ENCODE measurements around the gene GPR150.

Gene GPR150

GRCh38 chr5:95652849-95653248 lies 33.0 kb downstream of the GPR150 start:
- Histone ChIP-seq H3K9ac (ENCODE audit: low read depth, low read length) (no peak overlapping the region), H3K9me3 (ENCODE audit: control insufficient read depth, insufficient read depth, low read length) (no peaks in the 10 kb centered on the region), H3K4me1 (ENCODE audit: insufficient read depth, low read length) (0 out of 2 replicates have a peak, but pooled peaks cover under 1% of the 10 kb centered on the region), H3K36me3 (ENCODE audit: insufficient read depth, low read length) (no peaks in the 10 kb centered on the region)

- Histone ChIP-seq H3K9me3 (ENCODE audit: control insufficient read depth, insufficient read depth, low read length) (no peaks in the 10 kb centered on the region), H3K9ac (ENCODE audit: low read depth, low read length) (no peak overlapping the region), H3K36me3 (ENCODE audit: insufficient read depth, low read length) (no peaks in the 10 kb centered on the region), H3K4me1 (ENCODE audit: insufficient read depth, low read length) (no peaks in the 10 kb centered on the region)
Measured at GRCh38 chr5:95654196-95654595, 34.3 kb downstream of the GPR150 start.

GRCh38 chr5:95655575-95655974 lies 35.7 kb downstream of the GPR150 start:
- Histone ChIP-seq H3K36me3 (ENCODE audit: insufficient read depth, low read length) (no peaks in the 10 kb centered on the region), H3K9ac (ENCODE audit: low read depth, low read length) (no peak overlapping the region), H3K9me3 (ENCODE audit: control insufficient read depth, insufficient read depth, low read length) (no peaks in the 10 kb centered on the region), H3K4me1 (ENCODE audit: insufficient read depth, low read length) (no peaks in the 10 kb centered on the region)

GRCh38 chr5:95660060-95660459 lies 40.2 kb downstream of the GPR150 start:
- Histone ChIP-seq H3K9me3 (ENCODE audit: control insufficient read depth, insufficient read depth, low read length) (no peaks in the 10 kb centered on the region), H3K4me1 (ENCODE audit: insufficient read depth, low read length) (peaks cover 4% of the 10 kb centered on the region; the same call in 1 of the 2 replicates), H3K36me3 (ENCODE audit: insufficient read depth, low read length) (no peaks in the 10 kb centered on the region), H3K9ac (ENCODE audit: low read depth, low read length) (no peak overlapping the region)

- no peaks in the 10 kb centered on the region for H3K36me3 ChIP-seq (ENCODE audit: insufficient read depth, low read length)
- no peaks in the 10 kb centered on the region for H3K9me3 ChIP-seq (ENCODE audit: control insufficient read depth, insufficient read depth, low read length)
- no peak overlapping the region for H3K9ac ChIP-seq (ENCODE audit: low read depth, low read length)
- H3K4me1 ChIP-seq (ENCODE audit: insufficient read depth, low read length) = peaks cover 4% of the 10 kb centered on the region; the same call in 1 of the 2 replicates
Measured at GRCh38 chr5:95662946-95663345, 43.1 kb downstream of the GPR150 start.

GRCh38 chr5:95664204-95664786 lies 44.4 kb downstream of the GPR150 start:
- Histone ChIP-seq H3K36me3 (ENCODE audit: insufficient read depth, low read length) (no peaks in the 10 kb centered on the region), H3K9me3 (ENCODE audit: control insufficient read depth, insufficient read depth, low read length) (no peaks in the 10 kb centered on the region), H3K4me1 (ENCODE audit: insufficient read depth, low read length) (peaks cover 4% of the 10 kb centered on the region; the same call in 1 of the 2 replicates), H3K9ac (ENCODE audit: low read depth, low read length) (no peak overlapping the region)

GRCh38 chr5:95667061-95667618 lies 47.3 kb downstream of the GPR150 start:
- Histone ChIP-seq H3K9me3 (ENCODE audit: control insufficient read depth, insufficient read depth, low read length) (no peaks in the 10 kb centered on the region), H3K36me3 (ENCODE audit: insufficient read depth, low read length) (no peaks in the 10 kb centered on the region)

GRCh38 chr5:95667678-95668077 lies 47.8 kb downstream of the GPR150 start:
- H3K4me1 ChIP-seq (ENCODE audit: insufficient read depth, low read length) = peaks cover 4% of the 10 kb centered on the region; the same call in 1 of the 2 replicates
- no peaks in the 10 kb centered on the region for H3K9me3 ChIP-seq (ENCODE audit: control insufficient read depth, insufficient read depth, low read length)
- no peak overlapping the region for H3K9ac ChIP-seq (ENCODE audit: low read depth, low read length)
- H3K36me3 ChIP-seq (ENCODE audit: insufficient read depth, low read length) = no peaks in the 10 kb centered on the region

More at GRCh38 chr5:95667061-95667618, 47.3 kb downstream of the GPR150 start:
- H3K9ac ChIP-seq (ENCODE audit: low read depth, low read length) = no peak overlapping the region
- peaks cover 4% of the 10 kb centered on the region; the same call in 1 of the 2 replicates for H3K4me1 ChIP-seq (ENCODE audit: insufficient read depth, low read length)

- no peaks in the 10 kb centered on the region for H3K36me3 ChIP-seq (ENCODE audit: insufficient read depth, low read length)
- H3K4me1 ChIP-seq (ENCODE audit: insufficient read depth, low read length) = peaks cover 4% of the 10 kb centered on the region; the same call in 1 of the 2 replicates
- H3K9me3 ChIP-seq (ENCODE audit: control insufficient read depth, insufficient read depth, low read length) = no peaks in the 10 kb centered on the region
- no peak overlapping the region for H3K9ac ChIP-seq (ENCODE audit: low read depth, low read length)
Measured at GRCh38 chr5:95668216-95668615, 48.3 kb downstream of the GPR150 start.

- Histone ChIP-seq H3K36me3 (ENCODE audit: insufficient read depth, low read length) (no peaks in the 10 kb centered on the region), H3K9me3 (ENCODE audit: control insufficient read depth, insufficient read depth, low read length) (no peaks in the 10 kb centered on the region), H3K4me1 (ENCODE audit: insufficient read depth, low read length) (peaks cover 4% of the 10 kb centered on the region; the same call in 1 of the 2 replicates), H3K9ac (ENCODE audit: low read depth, low read length) (no peak overlapping the region)
Measured at GRCh38 chr5:95668728-95669127, 48.8 kb downstream of the GPR150 start.

- Histone ChIP-seq H3K9me3 (ENCODE audit: control insufficient read depth, insufficient read depth, low read length) (no peaks in the 10 kb centered on the region), H3K4me1 (ENCODE audit: insufficient read depth, low read length) (peaks cover 1% of the 10 kb centered on the region; the same call in 1 of the 2 replicates), H3K36me3 (ENCODE audit: insufficient read depth, low read length) (no peaks in the 10 kb centered on the region), H3K9ac (ENCODE audit: low read depth, low read length) (no peak overlapping the region)
Measured at GRCh38 chr5:95669540-95669939, 49.7 kb downstream of the GPR150 start.

GRCh38 chr5:95669985-95670384 lies 50.1 kb downstream of the GPR150 start:
- H3K4me1 ChIP-seq (ENCODE audit: insufficient read depth, low read length) = no peaks in the 10 kb centered on the region
- H3K9ac ChIP-seq (ENCODE audit: low read depth, low read length) = no peak overlapping the region

GRCh38 chr5:95670568-95670967 lies 50.7 kb downstream of the GPR150 start:
- Histone ChIP-seq H3K9ac (ENCODE audit: low read depth, low read length) (no peak overlapping the region), H3K36me3 (ENCODE audit: insufficient read depth, low read length) (no peaks in the 10 kb centered on the region), H3K9me3 (ENCODE audit: control insufficient read depth, insufficient read depth, low read length) (no peaks in the 10 kb centered on the region), H3K4me1 (ENCODE audit: insufficient read depth, low read length) (no peaks in the 10 kb centered on the region)

More at GRCh38 chr5:95669985-95670384, 50.1 kb downstream of the GPR150 start:
- Histone ChIP-seq H3K36me3 (ENCODE audit: insufficient read depth, low read length) (no peaks in the 10 kb centered on the region), H3K9me3 (ENCODE audit: control insufficient read depth, insufficient read depth, low read length) (no peaks in the 10 kb centered on the region)
